Activated CD4-positive, CD25-positive, alpha-beta regulatory T cell treated with anti-CD3 and anti-CD28 coated beads, Interleukin-2, amount 50 U/mL, for 72 hours (primary cell): ENCODE measurements around the gene COMTD1.
A peak's percentile ranks its signal among the peaks of the same experiment; 100 is the strongest.
"Not testable (repeated sequence)": the region's sequence is repeated elsewhere in the genome, so short reads cannot be mapped to it uniquely, and the experiment has no call there.

Experiments
- DNase-seq: peaks from one replicate; pipeline ENCODE4 v3.0.0; 2021

COMTD1 gene

GRCh38 chr10:75189266-75190096 lies 46.3 kb downstream of the COMTD1 start:
- DNase-seq: no peak

GRCh38 chr10:75188522-75188921 lies 47.2 kb downstream of the COMTD1 start:
- DNase-seq: not testable (repeated sequence)

- DNase-seq: peak; percentile 51
Observed at GRCh38 chr10:75187961-75188426, 47.8 kb downstream of the COMTD1 start.

GRCh38 chr10:75186310-75186709 lies 49.4 kb downstream of the COMTD1 start:
- no peak for DNase-seq
